Lower leg skin (tissue), 4 donors: Measurements from ENCODE around the gene RUNX1. TPM values are rescaled to one million over a fixed set of nuclear protein-coding genes. Genes with fewer than 3 reads are reported as not detected.

ENCODE experiments used
- DNase-seq, 2 donors: peaks; one replicate each; pipeline ENCODE4 v3.0.0-alpha.2; 2019; ENCODE audit warnings: low spot score in 2 of 2
- H3K4me3 ChIP-seq: fragments of 200-600 bp; sonication (generic); 2 replicates; pipeline ENCODE4 v1.5.1; 2017; ENCODE audit warnings: mild to moderate bottlenecking, low read depth; ENCODE audit not compliant: poor library complexity, severe bottlenecking
- POLR2A ChIP-seq, 2 donors: fragments of 450-650 bp; IDR thresholded peaks; one replicate each; pipeline ENCODE4 v1.6.1; 2016 to 2017; ENCODE audit warnings: antibody characterized with exemption in 2 of 2, mild to moderate bottlenecking in 1 of 2, moderate library complexity in 1 of 2
- WGBS, 2 donors: methylation state at CpG; one replicate each; pipeline ENCODE4 v1.1.5; 2018; 5-methylcytosine and 5-hydroxymethylcytosine counted together
- intact Hi-C: fragments of 100-400 bp; cut with DNase I; formaldehyde crosslinking; loops from one replicate; pipeline ENCODE4 v1.15.0; 2023; ENCODE audit warnings: low total_unique reads
- total RNA-seq, 4 donors: library from RNA; depleted of rRNA; stranded (reverse); fragments of >200 nt; gene quantifications; one replicate each; pipeline ENCODE4 v1.1.0, GENCODE V29; 2016
- TF ChIP-seq, protein P1 (sequence below), 3 donors: fragments of 450-650 bp; IDR thresholded peaks; one replicate each; pipeline ENCODE4 v1.5.1; 2016; ENCODE audit warnings: antibody characterized with exemption in 3 of 3, mild to moderate bottlenecking in 3 of 3, moderate library complexity in 2 of 3

RUNX1 gene
- total RNA-seq, 4 donors from 2014 or later = 7.3 to 29.1 (median 18.1) TPM

DNA sequence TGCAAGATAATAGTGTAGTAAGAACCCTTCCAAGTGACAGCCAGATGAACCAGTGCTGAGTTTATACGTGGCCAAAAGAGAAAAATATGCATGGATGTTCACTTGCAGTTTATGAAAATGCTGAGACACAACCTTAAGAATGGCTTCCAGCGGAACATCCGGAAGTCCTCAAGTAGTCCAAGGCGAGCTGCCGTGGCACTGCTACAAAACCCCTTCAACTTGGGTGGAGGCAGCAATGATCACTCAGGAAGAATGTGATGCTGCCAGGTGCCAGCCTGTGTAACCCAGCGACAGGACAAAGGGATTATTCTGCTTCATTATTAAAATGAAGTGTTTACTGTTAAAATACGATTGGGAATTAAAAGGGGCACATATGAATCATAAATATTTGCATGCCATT, 179.6 kb downstream of the RUNX1 start:
- DNase-seq = no peak
- 47 to 54% methylated on average over 7 of the region's 7 CpGs for WGBS, 2 donors
- TF ChIP-seq, protein P1, sequence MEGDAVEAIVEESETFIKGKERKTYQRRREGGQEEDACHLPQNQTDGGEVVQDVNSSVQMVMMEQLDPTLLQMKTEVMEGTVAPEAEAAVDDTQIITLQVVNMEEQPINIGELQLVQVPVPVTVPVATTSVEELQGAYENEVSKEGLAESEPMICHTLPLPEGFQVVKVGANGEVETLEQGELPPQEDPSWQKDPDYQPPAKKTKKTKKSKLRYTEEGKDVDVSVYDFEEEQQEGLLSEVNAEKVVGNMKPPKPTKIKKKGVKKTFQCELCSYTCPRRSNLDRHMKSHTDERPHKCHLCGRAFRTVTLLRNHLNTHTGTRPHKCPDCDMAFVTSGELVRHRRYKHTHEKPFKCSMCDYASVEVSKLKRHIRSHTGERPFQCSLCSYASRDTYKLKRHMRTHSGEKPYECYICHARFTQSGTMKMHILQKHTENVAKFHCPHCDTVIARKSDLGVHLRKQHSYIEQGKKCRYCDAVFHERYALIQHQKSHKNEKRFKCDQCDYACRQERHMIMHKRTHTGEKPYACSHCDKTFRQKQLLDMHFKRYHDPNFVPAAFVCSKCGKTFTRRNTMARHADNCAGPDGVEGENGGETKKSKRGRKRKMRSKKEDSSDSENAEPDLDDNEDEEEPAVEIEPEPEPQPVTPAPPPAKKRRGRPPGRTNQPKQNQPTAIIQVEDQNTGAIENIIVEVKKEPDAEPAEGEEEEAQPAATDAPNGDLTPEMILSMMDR (IDR thresholded peaks at IDR 0.05) = no peak
- no peak for TF ChIP-seq POLR2A (IDR thresholded peaks at IDR 0.05)
- H3K4me3 ChIP-seq = no peak overlapping the region
- intact Hi-C loops = no loop called here

DNA sequence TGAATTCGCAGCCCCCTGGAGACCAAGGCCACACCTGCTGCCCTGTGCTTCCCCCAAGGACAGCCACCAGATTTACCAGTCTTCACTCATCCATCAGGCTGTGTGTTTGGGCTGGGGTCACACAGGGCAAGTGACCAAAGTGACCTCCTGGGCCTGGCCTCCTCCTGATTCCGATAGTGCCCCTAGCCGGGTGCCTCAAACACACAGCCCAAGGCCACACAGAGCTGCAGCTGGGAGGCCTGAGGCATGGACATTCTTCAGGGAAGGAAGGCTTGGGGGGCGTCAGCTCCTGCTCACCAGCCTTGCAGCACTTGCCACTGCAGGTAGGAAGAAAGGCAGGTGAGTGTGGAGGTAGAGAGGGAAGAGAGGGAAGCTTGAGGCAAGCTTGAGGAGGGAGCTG, 181.3 kb downstream of the RUNX1 start:
- intact Hi-C loops = no loop called here
- no peak for DNase-seq

DNA sequence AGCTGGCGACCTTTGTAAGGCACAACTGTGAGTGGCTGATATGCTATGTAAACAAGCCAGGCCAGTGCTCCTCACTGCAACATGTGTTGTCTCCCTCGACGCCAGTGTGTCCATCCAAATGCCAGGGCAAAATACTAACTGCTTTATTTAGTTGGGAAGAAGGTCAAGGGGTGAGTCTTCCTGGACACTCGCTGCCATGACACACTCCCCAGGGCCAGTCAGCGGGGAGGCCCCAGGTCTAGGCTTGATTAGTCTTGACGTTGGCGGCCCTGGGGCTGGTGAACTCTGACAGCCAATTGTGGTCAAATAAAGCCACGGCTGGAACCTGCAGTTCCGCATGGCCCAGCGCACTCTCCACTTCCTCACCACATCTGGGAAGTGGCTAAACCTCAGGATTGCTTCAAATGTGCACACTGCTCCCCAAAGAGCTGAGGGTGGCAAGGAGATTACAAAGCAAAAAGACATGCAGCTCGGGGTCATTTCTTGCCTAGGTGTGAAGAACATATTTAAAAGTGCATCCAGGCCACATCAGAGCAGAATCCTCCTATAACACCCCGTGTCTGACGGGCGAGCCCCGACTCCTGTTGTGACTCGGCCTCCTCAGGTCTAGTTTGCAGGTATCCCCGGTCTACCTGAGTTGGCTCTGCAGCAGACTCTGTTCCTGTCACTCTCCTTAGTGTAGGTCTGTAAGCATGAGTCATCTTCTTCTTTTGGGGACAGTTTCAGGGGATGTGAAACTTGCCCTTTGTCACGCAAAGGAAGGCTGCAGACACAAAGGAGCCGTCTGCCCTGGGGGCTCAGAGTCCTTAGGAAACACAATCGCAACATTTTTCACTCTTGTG, 183.5 kb downstream of the RUNX1 start:
- TF ChIP-seq POLR2A (IDR thresholded peaks at IDR 0.05) = no peak
- WGBS, 2 donors = 67 to 71% methylated on average over 20 of the region's 20 CpGs
- H3K4me3 ChIP-seq = no peak overlapping the region
- intact Hi-C loops = no loop called here
- no peak for DNase-seq

More for the DNA sequence above, 181.3 kb downstream of the RUNX1 start:
- WGBS, 2 donors = 88% methylated on average over 4 of the region's 4 CpGs
- H3K4me3 ChIP-seq = no peak overlapping the region
- TF ChIP-seq, protein P1 (IDR thresholded peaks at IDR 0.05) = no peak
- no peak for TF ChIP-seq POLR2A (IDR thresholded peaks at IDR 0.05)

DNA sequence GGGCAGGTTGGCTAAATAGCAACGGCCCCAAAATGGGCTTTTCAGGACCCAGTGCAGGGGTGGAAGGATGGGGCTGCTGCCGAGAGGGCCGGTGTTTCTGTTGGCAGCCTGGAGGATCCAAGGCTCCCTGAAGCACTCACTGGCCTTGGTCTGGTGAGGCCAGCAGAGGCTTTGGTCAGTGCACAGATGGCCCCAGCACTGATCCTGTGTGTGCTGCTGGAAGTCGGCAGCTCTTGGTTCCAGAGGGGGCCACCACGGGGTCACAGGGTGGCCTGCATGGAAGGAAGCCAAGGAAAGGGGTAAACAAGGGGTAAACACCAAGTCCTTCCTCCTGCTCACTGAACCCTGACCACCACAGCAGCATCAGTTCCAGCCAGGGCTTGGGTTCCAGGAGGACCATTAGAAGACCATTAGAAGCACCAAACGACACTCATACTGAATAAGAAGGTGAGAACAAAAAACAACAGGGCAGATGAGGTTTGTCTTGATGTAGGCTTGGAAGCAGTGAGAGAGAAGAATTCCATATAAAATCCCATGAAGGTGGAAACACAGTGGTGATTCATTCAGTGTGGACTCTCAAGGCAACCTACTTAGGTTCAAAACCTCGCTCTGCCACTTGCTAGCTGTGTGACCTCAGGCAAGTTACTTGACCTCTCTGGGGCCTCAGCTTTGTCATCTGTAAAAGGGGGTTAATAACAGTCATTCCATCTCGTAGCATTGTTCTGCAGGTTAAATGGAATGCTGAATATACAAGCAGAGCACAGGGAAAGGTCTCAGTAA, 184.5 kb downstream of the RUNX1 start:
- no peak for DNase-seq
- TF ChIP-seq, protein P1 (IDR thresholded peaks at IDR 0.05) = no peak
- TF ChIP-seq POLR2A (IDR thresholded peaks at IDR 0.05) = no peak
- 57 to 62% methylated on average over 8 of the region's 8 CpGs for WGBS, 2 donors
- intact Hi-C loops = no loop called here
- H3K4me3 ChIP-seq = no peak overlapping the region

DNA sequence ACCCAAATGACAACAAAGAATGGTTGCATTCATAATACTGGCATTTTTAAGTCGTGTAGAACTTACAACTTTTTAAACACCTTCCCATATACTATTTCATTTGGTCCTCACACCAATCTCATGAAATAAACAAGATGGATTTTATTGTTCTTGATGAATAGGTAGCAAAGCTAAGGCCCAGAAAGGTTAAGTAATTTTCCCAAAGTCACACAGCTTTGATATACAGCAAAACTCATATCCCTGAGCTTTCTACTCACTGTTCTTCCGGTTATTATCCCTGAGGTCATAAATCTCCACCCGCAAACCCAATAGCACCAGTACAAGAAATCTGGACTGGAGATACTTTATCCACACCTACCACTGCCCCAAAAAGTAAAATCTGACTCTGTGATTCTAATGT, 186.2 kb downstream of the RUNX1 start:
- DNase-seq = no peak
- no peak overlapping the region for H3K4me3 ChIP-seq
- 88 to 91% methylated on average over 3 of the region's 3 CpGs for WGBS, 2 donors
- TF ChIP-seq POLR2A (IDR thresholded peaks at IDR 0.05) = no peak
- TF ChIP-seq, protein P1 (IDR thresholded peaks at IDR 0.05) = no peak
- intact Hi-C loops = no loop called here

DNA sequence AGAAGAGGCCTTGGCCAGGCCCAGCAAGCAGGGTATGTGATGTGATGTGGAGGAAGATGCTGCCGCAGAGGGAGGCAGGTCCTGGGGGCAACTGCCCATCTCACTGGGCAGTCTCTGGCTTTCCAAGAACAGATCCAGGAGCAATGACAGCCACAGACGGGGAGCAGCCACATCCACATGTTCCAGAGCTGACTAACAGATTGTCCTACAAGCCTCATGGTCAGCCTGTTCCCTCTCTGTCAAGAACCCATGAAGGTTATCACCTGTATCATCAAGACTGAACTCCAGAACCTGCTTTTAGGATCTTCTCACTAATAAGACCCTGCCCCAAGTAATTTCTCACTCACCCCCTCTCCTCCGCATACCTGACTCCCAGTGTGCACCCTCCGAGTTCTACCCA, 187.8 kb downstream of the RUNX1 start:
- intact Hi-C loops = no loop called here
- no peak for DNase-seq
- TF ChIP-seq POLR2A (IDR thresholded peaks at IDR 0.05) = no peak
- TF ChIP-seq, protein P1 (IDR thresholded peaks at IDR 0.05) = no peak
- H3K4me3 ChIP-seq = no peak overlapping the region
- 93 to 99% methylated on average over 3 to 4 of the region's 4 CpGs for WGBS, 2 donors
